HG02798 (cell line): ENCODE data around the gene MIF4GD.
"Not testable (repeated sequence)": the region's sequence is repeated elsewhere in the genome, so short reads cannot be mapped to it uniquely, and the experiment has no call there.

Experiments used
- ATAC-seq: cut with Tn5 transposase; IDR thresholded peaks from one replicate; pipeline ENCODE4 v1.9.1; 2021; ENCODE audit warnings: mild to moderate bottlenecking; ENCODE audit not compliant: unreplicated experiment, poor library complexity

Gene MIF4GD

GRCh38 chr17:75262112-75262606 is 8.9 kb downstream of the MIF4GD start:
- no peak for ATAC-seq

- ATAC-seq, result peak; percentile 90
Measured at GRCh38 chr17:75261336-75262111, 9.5 kb downstream of the MIF4GD start, which contains the start of the genes GGA3 and MRPS7. TSS of gene GGA3 (minus strand) at chr17:75261606. CDS start at chr17:75261587, 19 bp downstream. TSS of gene MRPS7 (plus strand) at chr17:75261879. CDS start at chr17:75261901, 22 bp downstream.

- ATAC-seq, result peak; percentile 29
Measured at GRCh38 chr17:75260641-75261335, 10.2 kb downstream of the MIF4GD start.

- ATAC-seq, result not testable (repeated sequence)
Measured at GRCh38 chr17:75257228-75257627, 13.8 kb downstream of the MIF4GD start.

GRCh38 chr17:75255954-75256698 is 14.9 kb downstream of the MIF4GD start:
- ATAC-seq, result not testable (repeated sequence)

- ATAC-seq, result no peak
Measured at GRCh38 chr17:75252039-75252816, 18.8 kb downstream of the MIF4GD start.

- ATAC-seq, result peak; percentile 92
Measured at GRCh38 chr17:75250009-75250471, 21.0 kb downstream of the MIF4GD start.

GRCh38 chr17:75249564-75249963 is 21.5 kb downstream of the MIF4GD start:
- ATAC-seq, result no peak

- ATAC-seq, result no peak
Measured at GRCh38 chr17:75246404-75246803, 24.6 kb downstream of the MIF4GD start.

GRCh38 chr17:75245011-75245410 is 26.0 kb downstream of the MIF4GD start:
- ATAC-seq, result no peak

GRCh38 chr17:75244133-75244866 is 26.7 kb downstream of the MIF4GD start:
- no peak for ATAC-seq

- ATAC-seq, result no peak
Measured at GRCh38 chr17:75242461-75243042, 28.5 kb downstream of the MIF4GD start.

- ATAC-seq, result no peak
Measured at GRCh38 chr17:75241996-75242460, 29.0 kb downstream of the MIF4GD start.

- no peak for ATAC-seq
Measured at GRCh38 chr17:75241502-75241901, 29.5 kb downstream of the MIF4GD start.

- ATAC-seq, result no peak
Measured at GRCh38 chr17:75241143-75241430, 29.9 kb downstream of the MIF4GD start.

GRCh38 chr17:75240394-75241142 is 30.5 kb downstream of the MIF4GD start:
- no peak for ATAC-seq

- no peak for ATAC-seq
Measured at GRCh38 chr17:75239778-75240393, 31.1 kb downstream of the MIF4GD start.

- ATAC-seq, result no peak
Measured at GRCh38 chr17:75239214-75239613, 31.8 kb downstream of the MIF4GD start.
